Breast epithelium (tissue), 3 donors: ENCODE results near the gene CYP2W1.

Experiments used
- CTCF ChIP-seq, 3 donors: fragments of 450-650 bp; IDR thresholded peaks; one replicate each; pipeline ENCODE4 v1.5.1; 2016 to 2017; ENCODE audit warnings: antibody characterized with exemption in 3 of 3, mild to moderate bottlenecking in 3 of 3, moderate library complexity in 3 of 3
- POLR2A ChIP-seq: fragments of 450-650 bp; IDR thresholded peaks from one replicate; pipeline ENCODE4 v1.6.1; 2016; ENCODE audit warnings: antibody characterized with exemption, mild to moderate bottlenecking, moderate library complexity
- POLR2AphosphoS5 ChIP-seq, 3 donors: sonication (generic); formaldehyde crosslinking; IDR thresholded peaks; one replicate each; pipeline ENCODE4 v1.6.1; 2017; ENCODE audit warnings: antibody characterized with exemption in 3 of 3

- TF ChIP-seq CTCF (IDR thresholded peaks at IDR 0.05) (no peak), POLR2A (no peak), POLR2AphosphoS5 (IDR thresholded peaks at IDR 0.05) (no peak)
These were observed 35.4 kb upstream of the CYP2W1 start for GRCh38 chr7:947391-948210.
